Endothelial cell (in vitro differentiated cells): Measurements from ENCODE around the gene PLIN4. TPM values are rescaled to one million over a fixed set of nuclear protein-coding genes. Genes with fewer than 3 reads are reported as not detected.

Experiments
- DNase-seq: peaks from one replicate; pipeline ENCODE4 v3.0.0; 2021; ENCODE audit warnings: low spot score
- H3K27ac Mint-ChIP-seq: one replicate; pipeline ENCODE4 v1.8.0; 2021; ENCODE audit warnings: mixed read lengths, inconsistent platforms; ENCODE audit not compliant: unreplicated experiment
- H3K27me3 Mint-ChIP-seq: one replicate; pipeline ENCODE4 v1.8.0; 2021; ENCODE audit warnings: mild to moderate bottlenecking, moderate library complexity, mixed read lengths, inconsistent platforms; ENCODE audit not compliant: unreplicated experiment
- H3K36me3 Mint-ChIP-seq: one replicate; pipeline ENCODE4 v1.8.0; 2021; ENCODE audit warnings: mild to moderate bottlenecking, low read depth, mixed read lengths, inconsistent platforms; ENCODE audit not compliant: unreplicated experiment
- H3K4me1 Mint-ChIP-seq: one replicate; pipeline ENCODE4 v1.8.0; 2021; ENCODE audit warnings: mild to moderate bottlenecking, mixed read lengths, inconsistent platforms; ENCODE audit not compliant: unreplicated experiment
- H3K4me3 Mint-ChIP-seq: one replicate; pipeline ENCODE4 v1.8.0; 2021; ENCODE audit warnings: mild to moderate bottlenecking, mixed read lengths, inconsistent platforms; ENCODE audit not compliant: unreplicated experiment
- H3K9me3 Mint-ChIP-seq: one replicate; pipeline ENCODE4 v1.8.0; 2021; ENCODE audit warnings: mixed read lengths, inconsistent platforms; ENCODE audit not compliant: unreplicated experiment
- CTCF ChIP-seq: fragments of 200-600 bp; sonication (generic); IDR thresholded peaks from one replicate; pipeline ENCODE4 v1.5.0; 2021; ENCODE audit warnings: antibody characterized with exemption; ENCODE audit not compliant: unreplicated experiment
- total RNA-seq: library from RNA; stranded (reverse); fragmentation: NEBNext Ultra II Directional; extraction: Animal tissue kit (Norgen Biotek cat#: 25700); gene quantifications from one replicate; pipeline ENCODE4 v1.2.1, GENCODE V29; 2021; ENCODE audit not compliant: unreplicated experiment

Gene PLIN4
- total RNA-seq, 1 donor from 2014 or later, result 0.13 TPM

GRCh38 chr19:4492337-4493103 lies 25.8 kb downstream of the PLIN4 start:
- Mint-ChIP-seq H3K4me3 (no peak overlapping the region), H3K27ac (no peak overlapping the region), H3K36me3 (peaks cover 18% of the 10 kb centered on the region), H3K27me3 (peaks cover 4% of the 10 kb centered on the region), H3K4me1 (no peaks in the 10 kb centered on the region), H3K9me3 (no peaks in the 10 kb centered on the region)
- no peak for TF ChIP-seq CTCF
- no peak for DNase-seq

GRCh38 chr19:4491446-4491845 lies 26.8 kb downstream of the PLIN4 start:
- H3K27me3 Mint-ChIP-seq, result peaks cover 4% of the 10 kb centered on the region
- H3K36me3 Mint-ChIP-seq, result peaks cover 25% of the 10 kb centered on the region
- no peaks in the 10 kb centered on the region for H3K4me1 Mint-ChIP-seq
- no peak for DNase-seq
- H3K4me3 Mint-ChIP-seq, result no peak overlapping the region
- TF ChIP-seq CTCF, result no peak
- H3K9me3 Mint-ChIP-seq, result no peaks in the 10 kb centered on the region
- no peak overlapping the region for H3K27ac Mint-ChIP-seq

- peaks cover 31% of the 10 kb centered on the region for H3K36me3 Mint-ChIP-seq
- H3K27ac Mint-ChIP-seq, result no peak overlapping the region
- no peaks in the 10 kb centered on the region for H3K9me3 Mint-ChIP-seq
- no peak for DNase-seq
- H3K4me3 Mint-ChIP-seq, result no peak overlapping the region
- H3K27me3 Mint-ChIP-seq, result no peaks in the 10 kb centered on the region
- no peak for TF ChIP-seq CTCF
- H3K4me1 Mint-ChIP-seq, result no peaks in the 10 kb centered on the region
Measured at GRCh38 chr19:4488496-4488895, 29.8 kb downstream of the PLIN4 start.

GRCh38 chr19:4487572-4487971 lies 30.7 kb downstream of the PLIN4 start:
- peak overlapping the region; percentile 57 for H3K27ac Mint-ChIP-seq
- no peaks in the 10 kb centered on the region for H3K4me1 Mint-ChIP-seq
- TF ChIP-seq CTCF, result no peak
- H3K9me3 Mint-ChIP-seq, result no peaks in the 10 kb centered on the region
- H3K4me3 Mint-ChIP-seq, result no peak overlapping the region
- H3K27me3 Mint-ChIP-seq, result no peaks in the 10 kb centered on the region
- no peak for DNase-seq
- H3K36me3 Mint-ChIP-seq, result peaks cover 33% of the 10 kb centered on the region

- Mint-ChIP-seq H3K27me3 (no peaks in the 10 kb centered on the region), H3K4me1 (no peaks in the 10 kb centered on the region), H3K36me3 (peaks cover 20% of the 10 kb centered on the region), H3K9me3 (no peaks in the 10 kb centered on the region), H3K27ac (no peak overlapping the region), H3K4me3 (peak overlapping the region; percentile 17)
- DNase-seq, result no peak
- no peak for TF ChIP-seq CTCF
Measured at GRCh38 chr19:4483385-4483784, 34.9 kb downstream of the PLIN4 start.
